GM21528 (cell line): ENCODE data around the gene SF3A2.

Source experiments
- ATAC-seq: cut with Tn5 transposase; IDR thresholded peaks from one replicate; pipeline ENCODE4 v1.9.1; 2021; ENCODE audit warnings: mild to moderate bottlenecking, moderate library complexity; ENCODE audit not compliant: unreplicated experiment, low FRiP score

The SF3A2 gene

GRCh38 chr19:2239173-2239572, 2.5 kb downstream of the SF3A2 start:
- ATAC-seq = no peak

GRCh38 chr19:2239771-2240770, 3.4 kb downstream of the SF3A2 start:
- no peak for ATAC-seq

- no peak for ATAC-seq
Measured at GRCh38 chr19:2240881-2241760, 4.5 kb downstream of the SF3A2 start.

GRCh38 chr19:2242092-2242537, 5.5 kb downstream of the SF3A2 start:
- ATAC-seq = no peak

GRCh38 chr19:2242816-2243215, 6.2 kb downstream of the SF3A2 start:
- no peak for ATAC-seq

GRCh38 chr19:2243274-2244124, 6.9 kb downstream of the SF3A2 start:
- no peak for ATAC-seq

- ATAC-seq = no peak
Measured at GRCh38 chr19:2244125-2244411, 7.4 kb downstream of the SF3A2 start.

- ATAC-seq = no peak
Measured at GRCh38 chr19:2244486-2244885, 7.9 kb downstream of the SF3A2 start.

GRCh38 chr19:2245273-2245672, 8.6 kb downstream of the SF3A2 start:
- ATAC-seq = no peak

GRCh38 chr19:2246014-2246620, 9.5 kb downstream of the SF3A2 start:
- no peak for ATAC-seq

GRCh38 chr19:2246801-2247361, 10.3 kb downstream of the SF3A2 start:
- ATAC-seq = no peak

- no peak for ATAC-seq
Measured at GRCh38 chr19:2247433-2248101, 10.9 kb downstream of the SF3A2 start.

GRCh38 chr19:2248136-2249009, 11.7 kb downstream of the SF3A2 start:
- ATAC-seq = no peak

- ATAC-seq = no peak
Measured at GRCh38 chr19:2249010-2249866, 12.6 kb downstream of the SF3A2 start, which contains the start of gene AMH. AMH (plus strand) TSS chr19:2249323; CDS start chr19:2249333, 10 bp downstream.

- no peak for ATAC-seq
Measured at GRCh38 chr19:2249880-2250765, 13.5 kb downstream of the SF3A2 start.

- no peak for ATAC-seq
Measured at GRCh38 chr19:2250766-2251105, 14.1 kb downstream of the SF3A2 start.
